Lung (tissue), 12 donors: ENCODE data around the gene FRYL. TPM values are rescaled to one million over a fixed set of nuclear protein-coding genes. Genes with fewer than 3 reads are reported as not detected.

Experiments
- ATAC-seq: fragments of 200-7000 bp; cut with Tn5 transposase; one replicate; pipeline ENCODE4 v1.9.1; 2020; ENCODE audit warnings: moderate number of reproducible peaks; ENCODE audit not compliant: insufficient read depth, low FRiP score
- DNase-seq, 3 donors: peaks; one replicate each; pipeline ENCODE4 v3.0.0-alpha.2; 2013 to 2017
- H3K27ac ChIP-seq, 2 donors: one replicate each; pipeline ENCODE4 v1.5.1; 2013; ENCODE audit warnings: mild to moderate bottlenecking in 2 of 2, moderate library complexity in 2 of 2, control low read depth in 1 of 2, inconsistent platforms in 1 of 2, low read depth in 1 of 2, low read length in 1 of 2
- H3K27me3 ChIP-seq, 3 donors: one replicate each; pipeline ENCODE4 v1.5.1; 2013; ENCODE audit warnings: low read length in 2 of 3; ENCODE audit not compliant: control insufficient read depth in 3 of 3, insufficient read depth in 3 of 3
- H3K36me3 ChIP-seq, 4 donors: one replicate each; pipeline ENCODE4 v1.5.1; 2013; ENCODE audit warnings: low read length in 4 of 4, mild to moderate bottlenecking in 1 of 4, moderate library complexity in 1 of 4; ENCODE audit not compliant: control insufficient read depth in 4 of 4, insufficient read depth in 4 of 4
- H3K4me1 ChIP-seq, 5 donors: one replicate each; pipeline ENCODE4 v1.5.1; 2013; ENCODE audit warnings: low read length in 5 of 5, mild to moderate bottlenecking in 2 of 5, moderate library complexity in 1 of 5; ENCODE audit not compliant: control insufficient read depth in 5 of 5, insufficient read depth in 5 of 5
- H3K4me3 ChIP-seq: one replicate; pipeline ENCODE4 v1.5.1; 2013; ENCODE audit warnings: mild to moderate bottlenecking, control low read depth, moderate library complexity
- H3K9ac ChIP-seq, 2 donors: one replicate each; pipeline ENCODE4 v1.5.1; 2013; ENCODE audit warnings: low read length in 2 of 2, control low read depth in 1 of 2; ENCODE audit not compliant: insufficient read depth in 1 of 2
- H3K9me3 ChIP-seq, 4 donors: one replicate each; pipeline ENCODE4 v1.5.1; 2013; ENCODE audit warnings: low read length in 3 of 4, mild to moderate bottlenecking in 1 of 4, moderate library complexity in 1 of 4; ENCODE audit not compliant: control insufficient read depth in 4 of 4, insufficient read depth in 3 of 4
- CTCF ChIP-seq: IDR thresholded peaks from 2 replicates; pipeline ENCODE4 v1.5.1; 2012; ENCODE audit warnings: mild to moderate bottlenecking; ENCODE audit errors: control extremely low read depth, extremely low read depth
- WGBS, 2 donors: extraction: QIAGEN DNeasy Blood & Tissue Kit; methylation state at CpG; one replicate each; pipeline ENCODE4 v1.1.7; 2013; 5-methylcytosine and 5-hydroxymethylcytosine counted together
- polyA plus RNA-seq, 2 donors: library from polyadenylated mRNA; stranded (reverse); fragments of 200-250 nt; gene quantifications; one replicate each; pipeline ENCODE4 v1.2.1, GENCODE V29; 2013
- total RNA-seq, 2 donors: library from RNA; depleted of rRNA in 1 of 2; stranded (reverse); fragments of >200 nt in 1 of 2; gene quantifications; one replicate each; pipeline ENCODE4 v1.2.1, GENCODE V29; 2014 to 2021
- donor health status: control.
- donor health status: control.
- donor health status: Bipolar disorder and iron deficiency.
- donor health status: healthy.
- donor health status: DM: yes; HTN: yes; CAD: no.

FRYL gene
- total and polyA plus RNA-seq, 4 donors = 12.6 to 188 (median 31.7) TPM

GRCh38 chr4:48499551-48500066 is 280.5 kb downstream of the FRYL start:
- H3K27ac ChIP-seq = no peak overlapping the region
- DNase-seq (no peak), ATAC-seq (no peak)
- no peak overlapping the region for H3K9ac ChIP-seq
- no peaks in the 10 kb centered on the region for H3K9me3 ChIP-seq
- H3K27me3 ChIP-seq = no peaks in the 10 kb centered on the region
- TF ChIP-seq CTCF = no peak
- peaks cover 4 to 12% (median 10%) of the 10 kb centered on the region in 4 donors for H3K36me3 ChIP-seq
- H3K4me1 ChIP-seq = peaks cover 0 to 2% (median 0%) of the 10 kb centered on the region in 5 donors
- no peak overlapping the region for H3K4me3 ChIP-seq
- WGBS, 2 donors = 83 to 89% methylated on average over 3 of the region's 3 CpGs

- no peak for ATAC-seq
- no peak for TF ChIP-seq CTCF
- peaks cover 4 to 12% (median 10%) of the 10 kb centered on the region in 4 donors for H3K36me3 ChIP-seq
- 93 to 95% methylated on average over 4 of the region's 4 CpGs for WGBS, 2 donors
- DNase-seq = no peak
- no peaks in the 10 kb centered on the region for H3K9me3 ChIP-seq
- H3K4me3 ChIP-seq = no peak overlapping the region
- no peak overlapping the region for H3K27ac ChIP-seq
- no peak overlapping the region for H3K9ac ChIP-seq
- H3K4me1 ChIP-seq = peaks cover 0 to 2% (median 0%) of the 10 kb centered on the region in 5 donors
- no peaks in the 10 kb centered on the region for H3K27me3 ChIP-seq
These were observed 281.2 kb downstream of the FRYL start for GRCh38 chr4:48498895-48499294.

- H3K27ac ChIP-seq = no peak overlapping the region
- no peak for TF ChIP-seq CTCF
- peaks cover 4 to 11% (median 10%) of the 10 kb centered on the region in 4 donors for H3K36me3 ChIP-seq
- peaks cover 0 to 23% (median 21%) of the 10 kb centered on the region in 3 donors for H3K27me3 ChIP-seq
- no peak overlapping the region for H3K9ac ChIP-seq
- H3K4me1 ChIP-seq = peaks cover 0 to 2% (median 0%) of the 10 kb centered on the region in 5 donors
- no peak for DNase-seq
- no peak overlapping the region for H3K4me3 ChIP-seq
- H3K9me3 ChIP-seq = peaks cover 0 to 2% (median 0%) of the 10 kb centered on the region in 4 donors
- no peak for ATAC-seq
- 98 to 99% methylated on average over 2 of the region's 2 CpGs for WGBS, 2 donors
These were observed 284.1 kb downstream of the FRYL start for GRCh38 chr4:48495941-48496340.
